D721Med (cell line): ENCODE measurements around the gene OPCML.

ENCODE experiments used
- DNase-seq: peaks from one replicate; pipeline ENCODE4 v3.0.0; 2011; ENCODE audit warnings: low spot score; ENCODE audit not compliant: insufficient read length
- FAIRE-seq: peaks from 2 replicates; lab custom pipeline; 2011; peaks lifted over from hg19 to GRCh38; lab: Jason Lieb, UNC
- TF ChIP-seq, protein P1 (sequence below): IDR thresholded peaks from 2 replicates; pipeline ENCODE4 v1.5.1; 2012; ENCODE audit warnings: mild to moderate bottlenecking, control low read depth; ENCODE audit not compliant: insufficient read depth; ENCODE audit errors: missing control alignments

The OPCML gene

GRCh38 chr11:133034929-133035328, 497.4 kb downstream of the OPCML start:
- no peak for FAIRE-seq
- TF ChIP-seq, protein P1, sequence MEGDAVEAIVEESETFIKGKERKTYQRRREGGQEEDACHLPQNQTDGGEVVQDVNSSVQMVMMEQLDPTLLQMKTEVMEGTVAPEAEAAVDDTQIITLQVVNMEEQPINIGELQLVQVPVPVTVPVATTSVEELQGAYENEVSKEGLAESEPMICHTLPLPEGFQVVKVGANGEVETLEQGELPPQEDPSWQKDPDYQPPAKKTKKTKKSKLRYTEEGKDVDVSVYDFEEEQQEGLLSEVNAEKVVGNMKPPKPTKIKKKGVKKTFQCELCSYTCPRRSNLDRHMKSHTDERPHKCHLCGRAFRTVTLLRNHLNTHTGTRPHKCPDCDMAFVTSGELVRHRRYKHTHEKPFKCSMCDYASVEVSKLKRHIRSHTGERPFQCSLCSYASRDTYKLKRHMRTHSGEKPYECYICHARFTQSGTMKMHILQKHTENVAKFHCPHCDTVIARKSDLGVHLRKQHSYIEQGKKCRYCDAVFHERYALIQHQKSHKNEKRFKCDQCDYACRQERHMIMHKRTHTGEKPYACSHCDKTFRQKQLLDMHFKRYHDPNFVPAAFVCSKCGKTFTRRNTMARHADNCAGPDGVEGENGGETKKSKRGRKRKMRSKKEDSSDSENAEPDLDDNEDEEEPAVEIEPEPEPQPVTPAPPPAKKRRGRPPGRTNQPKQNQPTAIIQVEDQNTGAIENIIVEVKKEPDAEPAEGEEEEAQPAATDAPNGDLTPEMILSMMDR: no peak
- no peak for DNase-seq

DNA sequence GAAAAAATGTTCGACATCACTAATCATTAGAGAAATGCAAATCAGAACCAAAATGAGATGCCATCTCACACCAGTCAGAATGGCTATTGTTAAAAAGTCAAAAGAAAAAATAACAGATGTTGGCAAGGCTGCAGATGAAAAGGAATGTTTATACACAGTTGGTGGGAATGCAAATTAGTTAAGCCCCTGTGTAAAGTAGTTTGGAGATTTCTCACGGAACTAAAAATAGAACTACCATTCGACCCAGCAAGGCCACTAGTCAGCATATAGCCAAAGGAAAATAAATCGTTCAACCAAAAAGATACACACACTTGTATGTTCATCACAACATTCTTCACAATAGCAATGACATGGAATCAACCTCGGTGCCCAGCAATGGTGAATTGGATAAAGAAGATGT, 503.2 kb downstream of the OPCML start:
- no peak for DNase-seq
- TF ChIP-seq, protein P1: no peak
- FAIRE-seq: no peak

- TF ChIP-seq, protein P1: no peak
- DNase-seq (no peak), FAIRE-seq (no peak)
Observed at GRCh38 chr11:133026952-133027351, 505.3 kb downstream of the OPCML start.

DNA sequence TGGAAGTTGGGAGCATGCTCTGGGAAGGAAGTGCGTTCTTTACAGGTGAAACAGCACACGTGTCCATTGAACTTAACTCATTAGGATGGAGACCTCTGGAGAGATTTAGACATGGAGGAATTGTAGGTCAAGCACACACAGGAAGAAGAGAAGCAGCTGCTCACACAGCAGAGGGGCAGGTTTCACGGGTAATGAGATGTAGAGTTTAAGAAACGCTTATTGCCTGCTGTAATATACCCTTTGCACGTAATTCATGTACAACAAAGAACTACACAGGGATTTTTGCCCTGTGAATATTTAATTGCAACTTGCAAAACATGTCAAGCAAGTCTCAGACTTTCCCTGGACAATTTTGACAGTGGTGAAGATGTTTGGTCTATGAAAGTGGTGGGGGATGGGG, 508.0 kb downstream of the OPCML start:
- DNase-seq: no peak
- TF ChIP-seq, protein P1: no peak
- no peak for FAIRE-seq

DNA sequence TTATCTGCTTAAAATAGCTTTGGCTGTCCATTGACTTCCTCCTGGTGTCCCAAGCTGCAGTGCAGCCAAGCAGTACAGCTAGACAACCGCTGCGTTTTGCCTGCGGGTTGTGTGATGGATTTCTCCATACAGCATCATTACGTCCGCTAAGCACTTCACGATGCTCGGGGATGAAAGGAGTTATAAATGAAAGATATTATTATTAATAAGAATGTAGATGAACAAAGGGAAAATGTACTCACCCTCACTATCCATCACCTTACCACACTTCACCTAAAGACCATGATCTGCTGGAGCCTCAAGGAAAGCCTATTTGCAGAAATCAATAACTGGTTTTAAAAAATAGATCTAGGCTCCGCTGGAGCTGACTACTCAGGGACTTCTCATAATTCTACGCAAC, 509.1 kb downstream of the OPCML start:
- no peak for FAIRE-seq
- TF ChIP-seq, protein P1: no peak
- DNase-seq: no peak

- DNase-seq (no peak), FAIRE-seq (no peak)
- TF ChIP-seq, protein P1: no peak
Observed at GRCh38 chr11:133021553-133021952, 510.7 kb downstream of the OPCML start.

DNA sequence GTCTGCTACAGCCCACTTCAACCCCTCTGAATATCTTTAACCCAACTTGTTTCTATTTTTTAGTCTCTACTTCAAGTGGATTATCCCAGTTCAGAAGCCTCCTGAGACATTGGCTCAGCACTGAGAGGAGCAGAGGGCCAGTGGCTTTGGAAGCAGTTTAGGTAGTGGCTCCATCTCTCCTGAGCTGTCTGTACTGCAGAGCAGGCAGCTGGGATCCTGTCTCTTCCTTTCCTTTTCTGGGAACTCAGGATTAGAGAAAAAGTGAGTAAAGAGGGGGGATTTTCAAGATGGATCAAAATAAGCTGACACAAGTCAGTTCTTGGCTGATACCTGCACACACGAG, 512.0 kb downstream of the OPCML start:
- no peak for DNase-seq
- no peak for FAIRE-seq
- TF ChIP-seq, protein P1: no peak
